Uterus (tissue), 4 donors: ENCODE measurements around the gene SRRT. TPM values are rescaled to one million over a fixed set of nuclear protein-coding genes. Genes with fewer than 3 reads are reported as not detected.

Experiments
- DNase-seq, 2 donors: peaks; one replicate each; pipeline ENCODE4 v3.0.0-alpha.2; 2019 to 2020
- H3K27ac ChIP-seq, 2 donors: fragments of 200-600 bp; sonication (generic); 1 replicate in 1 of 2; 2 replicates in 1 of 2; pipeline ENCODE4 v1.5.1; 2016 to 2018
- H3K27me3 ChIP-seq, 2 donors: fragments of 200-600 bp; sonication (generic); one replicate each; pipeline ENCODE4 v1.5.1; 2018 to 2019; ENCODE audit warnings: control low read depth in 1 of 2
- H3K36me3 ChIP-seq, 2 donors: fragments of 200-600 bp; sonication (generic); one replicate each; pipeline ENCODE4 v1.5.1; 2019; ENCODE audit warnings: control low read depth in 1 of 2
- H3K4me1 ChIP-seq, 2 donors: fragments of 200-600 bp; sonication (generic); one replicate each; pipeline ENCODE4 v1.5.1; 2018 to 2019; ENCODE audit warnings: control low read depth in 1 of 2
- H3K4me3 ChIP-seq, 2 donors: fragments of 200-600 bp; sonication (generic); 1 replicate in 1 of 2; 2 replicates in 1 of 2; pipeline ENCODE4 v1.5.1; 2018 to 2019; ENCODE audit warnings: mild to moderate bottlenecking in 1 of 2
- H3K9me3 ChIP-seq, 2 donors: fragments of 200-600 bp; sonication (generic); one replicate each; pipeline ENCODE4 v1.5.1; 2019; ENCODE audit warnings: control low read depth in 1 of 2
- POLR2A ChIP-seq, 2 donors: fragments of 450-650 bp; IDR thresholded peaks; one replicate each; pipeline ENCODE4 v1.6.1; 2016; ENCODE audit warnings: antibody characterized with exemption in 2 of 2, mild to moderate bottlenecking in 1 of 2, moderate library complexity in 1 of 2
- intact Hi-C: fragments of 100-400 bp; cut with DNase I; formaldehyde crosslinking; loops from one replicate; pipeline ENCODE4 v1.15.1; 2023; ENCODE audit warnings: low total_unique reads
- total RNA-seq, 4 donors: library from RNA; depleted of rRNA in 3 of 4; stranded (reverse); fragments of >200 nt in 3 of 4; gene quantifications; one replicate each; pipeline versions ENCODE4 v1.1.0 to v1.2.4, GENCODE V29; 2014 to 2023
- TF ChIP-seq, protein P1 (sequence below), 4 experiments: fragments of 200-600 bp in 2 of 4; fragments of 450-650 bp in 2 of 4; sonication (generic) in 2 of 4; IDR thresholded peaks; one replicate each; pipeline ENCODE4 v1.5.1; 2016 to 2019; ENCODE audit warnings: antibody characterized with exemption in 4 of 4, mild to moderate bottlenecking in 2 of 4, moderate library complexity in 1 of 4
- donor health status: DM: yes; HTN: yes; CAD: no.

The SRRT gene
- total RNA-seq, 4 donors from 2014 or later = 17.1 to 185 (median 41.1) TPM

DNA sequence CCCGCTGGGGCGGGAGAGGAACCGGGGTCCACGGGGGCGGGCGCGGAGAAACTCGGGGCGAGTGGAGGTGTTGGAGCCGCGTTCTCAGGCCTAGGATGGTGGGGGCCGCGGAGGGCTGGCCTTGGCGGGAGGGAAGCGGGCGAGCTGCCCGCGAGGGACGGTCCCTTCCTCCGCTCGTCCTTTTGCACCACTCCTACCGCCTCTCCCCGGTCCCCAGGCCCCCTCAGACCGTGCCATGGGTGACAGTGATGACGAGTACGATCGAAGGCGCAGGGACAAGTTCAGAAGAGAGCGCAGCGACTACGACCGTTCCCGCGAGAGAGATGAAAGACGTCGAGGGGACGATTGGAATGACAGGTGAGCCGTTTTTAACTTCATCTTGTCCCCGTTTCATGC is 451 bp downstream of the SRRT start:
- TF ChIP-seq, protein P1, sequence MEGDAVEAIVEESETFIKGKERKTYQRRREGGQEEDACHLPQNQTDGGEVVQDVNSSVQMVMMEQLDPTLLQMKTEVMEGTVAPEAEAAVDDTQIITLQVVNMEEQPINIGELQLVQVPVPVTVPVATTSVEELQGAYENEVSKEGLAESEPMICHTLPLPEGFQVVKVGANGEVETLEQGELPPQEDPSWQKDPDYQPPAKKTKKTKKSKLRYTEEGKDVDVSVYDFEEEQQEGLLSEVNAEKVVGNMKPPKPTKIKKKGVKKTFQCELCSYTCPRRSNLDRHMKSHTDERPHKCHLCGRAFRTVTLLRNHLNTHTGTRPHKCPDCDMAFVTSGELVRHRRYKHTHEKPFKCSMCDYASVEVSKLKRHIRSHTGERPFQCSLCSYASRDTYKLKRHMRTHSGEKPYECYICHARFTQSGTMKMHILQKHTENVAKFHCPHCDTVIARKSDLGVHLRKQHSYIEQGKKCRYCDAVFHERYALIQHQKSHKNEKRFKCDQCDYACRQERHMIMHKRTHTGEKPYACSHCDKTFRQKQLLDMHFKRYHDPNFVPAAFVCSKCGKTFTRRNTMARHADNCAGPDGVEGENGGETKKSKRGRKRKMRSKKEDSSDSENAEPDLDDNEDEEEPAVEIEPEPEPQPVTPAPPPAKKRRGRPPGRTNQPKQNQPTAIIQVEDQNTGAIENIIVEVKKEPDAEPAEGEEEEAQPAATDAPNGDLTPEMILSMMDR (IDR thresholded peaks at IDR 0.05) = no peak
- no peak for TF ChIP-seq POLR2A (IDR thresholded peaks at IDR 0.05)
- Histone ChIP-seq H3K4me3 (peak overlapping the region; percentile 87 to 98), H3K27me3 (no peaks in the 10 kb centered on the region), H3K9me3 (no peaks in the 10 kb centered on the region), H3K4me1 (peaks cover 0 to 13% of the 10 kb centered on the region in 2 donors), H3K36me3 (no peaks in the 10 kb centered on the region), H3K27ac (peak overlapping the region; percentile 97 to 99)
- intact Hi-C loops = no loop called here
- no peak for DNase-seq

DNA sequence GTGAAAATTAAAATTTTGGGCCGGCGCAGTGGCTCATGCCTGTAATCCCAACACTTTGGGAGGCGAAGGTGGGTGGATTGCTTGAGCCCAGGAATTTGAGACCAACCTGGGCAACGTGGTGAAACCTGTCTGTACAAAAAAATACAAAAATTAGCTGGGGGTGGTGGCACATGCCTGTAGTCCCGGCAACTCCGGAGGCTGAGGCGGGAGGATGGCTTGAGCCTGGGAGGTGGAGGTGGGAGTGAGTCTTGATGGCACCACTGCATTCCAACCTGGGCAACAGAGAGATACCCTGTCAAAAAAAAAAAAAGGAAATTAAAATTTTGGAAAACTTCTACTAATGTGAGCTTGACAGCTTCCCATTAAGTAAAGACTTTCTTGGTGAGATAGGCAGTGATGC is 3.1 kb downstream of the SRRT start:
- no peak for TF ChIP-seq POLR2A (IDR thresholded peaks at IDR 0.05)
- TF ChIP-seq, protein P1 (IDR thresholded peaks at IDR 0.05) = no peak
- no peak for DNase-seq
- intact Hi-C loops = no loop called here
- no peak overlapping the region for H3K4me3 ChIP-seq
- H3K36me3 ChIP-seq = no peaks in the 10 kb centered on the region
- H3K27me3 ChIP-seq = no peaks in the 10 kb centered on the region
- no peak overlapping the region for H3K27ac ChIP-seq
- H3K4me1 ChIP-seq = peaks cover 0 to 13% of the 10 kb centered on the region in 2 donors
- no peaks in the 10 kb centered on the region for H3K9me3 ChIP-seq

DNA sequence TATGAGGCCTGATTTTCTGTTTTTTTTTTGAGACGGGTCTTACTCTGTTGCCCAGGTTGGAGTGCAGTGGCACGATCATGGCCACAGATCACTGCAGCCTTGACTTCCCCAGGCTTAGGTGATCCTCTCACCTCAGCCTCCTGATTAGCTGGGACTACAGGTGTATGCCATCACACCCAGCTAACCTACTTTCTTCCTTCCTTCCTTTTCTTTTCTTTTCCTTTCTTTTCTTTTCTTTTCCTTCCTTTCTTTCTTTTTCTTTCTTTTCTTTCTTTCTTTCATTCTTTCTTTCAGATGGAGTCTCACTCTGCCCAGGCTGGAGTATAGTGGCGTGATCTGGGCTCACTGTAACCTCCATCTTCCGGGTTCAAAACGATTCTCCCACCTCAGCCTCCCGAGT is 3.8 kb downstream of the SRRT start:
- Histone ChIP-seq H3K4me1 (peaks cover 0 to 13% of the 10 kb centered on the region in 2 donors), H3K27me3 (no peaks in the 10 kb centered on the region), H3K27ac (no peak overlapping the region), H3K4me3 (no peak overlapping the region), H3K36me3 (no peaks in the 10 kb centered on the region), H3K9me3 (no peaks in the 10 kb centered on the region)
- intact Hi-C loops = no loop called here
- no peak for DNase-seq
- no peak for TF ChIP-seq POLR2A (IDR thresholded peaks at IDR 0.05)
- TF ChIP-seq, protein P1 (IDR thresholded peaks at IDR 0.05) = no peak

DNA sequence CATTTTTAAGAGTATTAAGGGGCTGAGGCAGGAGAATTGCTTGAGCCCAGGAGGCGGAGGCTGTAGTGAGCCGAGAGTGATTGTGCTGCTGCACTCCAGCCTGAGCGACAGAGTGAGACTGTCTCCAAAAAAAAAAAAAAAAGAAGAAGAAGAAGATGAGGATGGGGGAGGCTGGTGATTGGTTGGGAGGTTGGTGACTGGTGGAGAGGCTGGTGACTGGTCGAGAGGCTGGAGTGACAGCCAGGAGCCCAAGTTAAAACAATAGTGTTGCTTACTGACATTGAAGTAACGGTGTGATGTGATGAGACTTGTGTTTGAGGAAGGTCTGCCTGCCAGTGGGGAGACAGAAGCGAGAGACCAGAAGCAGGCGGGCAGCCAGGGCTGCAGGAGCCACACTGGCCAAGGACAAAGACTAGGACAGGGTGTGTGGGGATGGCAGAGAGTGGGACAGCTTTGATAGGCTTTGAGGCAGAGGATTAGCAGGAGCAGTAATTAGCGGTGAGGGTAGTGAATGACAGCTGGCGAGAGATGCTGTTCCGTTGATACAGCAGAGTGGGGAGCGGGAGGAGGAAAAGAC is 4.9 kb downstream of the SRRT start:
- Histone ChIP-seq H3K9me3 (no peaks in the 10 kb centered on the region), H3K4me3 (no peak overlapping the region), H3K27ac (no peak overlapping the region), H3K4me1 (peaks cover 0 to 6% of the 10 kb centered on the region in 2 donors), H3K27me3 (no peaks in the 10 kb centered on the region), H3K36me3 (no peaks in the 10 kb centered on the region)
- no peak for DNase-seq
- TF ChIP-seq, protein P1 (IDR thresholded peaks at IDR 0.05) = no peak
- TF ChIP-seq POLR2A (IDR thresholded peaks at IDR 0.05) = no peak
- intact Hi-C loops = no loop called here

DNA sequence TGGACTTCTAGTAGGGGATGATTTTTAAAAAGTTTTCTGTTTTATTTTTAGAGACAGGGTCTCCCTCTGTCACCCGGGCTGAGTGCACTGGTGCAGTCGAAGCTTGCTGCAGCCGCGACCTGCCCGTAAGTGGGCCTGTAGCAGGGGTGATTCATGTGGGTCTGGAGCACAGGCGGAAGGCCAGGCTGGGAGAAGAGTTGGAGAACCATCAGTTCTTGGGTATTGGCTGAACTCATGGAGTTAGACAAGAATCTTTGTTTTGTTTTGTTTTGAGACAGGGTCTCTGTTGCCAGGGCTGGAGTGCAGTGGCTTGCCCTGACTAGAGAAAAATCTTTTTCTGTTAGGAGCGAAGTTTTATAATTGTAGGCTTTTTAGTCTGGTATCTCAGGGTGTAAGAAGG is 5.7 kb downstream of the SRRT start:
- Histone ChIP-seq H3K4me1 (peaks cover 0 to 6% of the 10 kb centered on the region in 2 donors), H3K36me3 (no peaks in the 10 kb centered on the region), H3K4me3 (no peak overlapping the region), H3K27me3 (no peaks in the 10 kb centered on the region), H3K9me3 (no peaks in the 10 kb centered on the region), H3K27ac (no peak overlapping the region)
- intact Hi-C loops = no loop called here
- DNase-seq = no peak
- TF ChIP-seq POLR2A (IDR thresholded peaks at IDR 0.05) = no peak
- TF ChIP-seq, protein P1 (IDR thresholded peaks at IDR 0.05) = no peak
